MM.1S (cell line): Measurements from ENCODE around the gene TNFSF4.

ENCODE experiments used
- CTCF ChIP-seq: fragments of 300-600 bp; sonication (generic); IDR thresholded peaks from 2 replicates; pipeline ENCODE4 v1.5.1; 2016; ENCODE audit warnings: antibody characterized with exemption, low read length, mixed read lengths
- EZH2phosphoT487 ChIP-seq: fragments of 300-600 bp; sonication (generic); IDR thresholded peaks from 2 replicates; pipeline ENCODE4 v1.6.1; 2018; ENCODE audit warnings: antibody characterized with exemption, low read length

GRCh38 chr1:173187671-173188237, 19.4 kb downstream of the TNFSF4 start:
- no peak for TF ChIP-seq CTCF
- no peak for TF ChIP-seq EZH2phosphoT487
